GM18502 (cell line): ENCODE results near the gene C3orf49.
A peak's percentile ranks its signal among the peaks of the same experiment; 100 is the strongest.

Experiments used
- ATAC-seq: cut with Tn5 transposase; IDR thresholded peaks from one replicate; pipeline ENCODE4 v1.9.1; 2021; ENCODE audit warnings: mild to moderate bottlenecking; ENCODE audit not compliant: unreplicated experiment, poor library complexity

The C3orf49 gene

DNA sequence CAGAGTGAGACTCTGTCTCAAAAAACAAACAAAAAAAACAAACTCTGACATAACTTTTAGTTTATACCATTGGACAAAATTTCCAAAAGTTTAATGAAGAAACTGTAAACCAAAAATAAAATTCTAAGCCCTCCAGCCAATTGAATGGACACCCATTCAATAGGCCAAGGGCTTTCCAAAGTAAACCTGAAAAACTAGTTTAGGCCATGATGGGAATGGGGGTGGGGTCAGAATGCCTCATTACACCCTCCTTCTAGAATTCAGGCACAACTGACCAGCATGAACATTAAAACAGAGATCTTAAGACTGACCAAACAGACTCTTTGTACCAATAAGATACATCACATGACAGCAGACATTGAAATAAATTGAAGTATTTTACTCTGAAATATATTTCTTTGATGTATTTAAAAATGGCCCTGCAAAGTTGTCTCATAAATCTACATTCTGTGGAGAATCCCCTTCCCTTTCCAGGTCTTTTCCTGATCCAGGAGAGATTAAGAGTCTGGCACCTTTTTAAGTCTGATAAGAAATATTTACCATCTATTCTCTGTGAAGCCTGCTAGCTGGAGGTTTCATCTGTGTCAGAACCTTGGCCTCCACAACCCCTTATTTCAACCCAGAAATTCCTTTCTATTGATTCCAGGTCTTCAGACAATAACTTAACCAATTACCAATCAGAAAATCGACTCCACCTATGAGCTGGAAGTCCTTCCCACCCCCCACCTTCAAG lies 28.8 kb downstream of the C3orf49 start:
- ATAC-seq: no peak

DNA sequence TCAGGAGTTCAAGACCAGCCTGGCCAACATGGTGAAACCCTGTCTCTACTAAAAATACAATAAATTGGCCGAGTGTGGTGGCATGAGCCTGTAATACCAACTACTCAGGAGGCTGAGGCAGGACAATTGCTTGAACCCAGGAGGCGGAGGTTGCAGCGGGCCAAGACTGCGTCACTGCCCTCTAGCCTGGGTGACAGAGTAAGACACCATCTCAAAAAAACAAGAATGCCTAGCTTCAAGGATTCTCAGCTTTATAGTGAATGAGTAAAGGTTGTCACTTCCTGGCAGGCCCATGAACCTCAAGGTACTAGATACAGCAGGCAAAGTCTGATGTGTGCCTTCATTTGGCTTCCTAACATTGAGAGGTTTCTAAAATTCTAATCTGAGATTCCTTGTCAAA lies 30.1 kb downstream of the C3orf49 start:
- no peak for ATAC-seq

DNA sequence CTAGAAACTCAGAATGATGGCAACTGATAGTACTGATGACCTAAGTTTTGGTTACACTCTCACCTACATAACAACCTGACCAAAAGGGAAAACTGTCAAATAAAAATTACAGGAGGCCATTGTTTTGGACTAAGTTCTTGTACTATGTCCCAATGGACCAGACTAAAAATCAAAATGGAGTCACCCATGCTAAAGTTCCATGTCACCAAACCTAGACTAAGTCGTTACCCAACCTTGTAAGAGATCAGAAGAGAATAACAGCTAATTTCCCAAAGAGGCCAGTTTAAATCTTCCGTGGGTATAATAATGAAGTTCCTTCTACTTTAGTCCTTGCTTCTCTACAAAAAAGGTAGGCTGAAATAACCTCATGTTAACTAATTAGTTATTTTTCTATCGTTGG lies 32.2 kb downstream of the C3orf49 start:
- ATAC-seq: no peak

DNA sequence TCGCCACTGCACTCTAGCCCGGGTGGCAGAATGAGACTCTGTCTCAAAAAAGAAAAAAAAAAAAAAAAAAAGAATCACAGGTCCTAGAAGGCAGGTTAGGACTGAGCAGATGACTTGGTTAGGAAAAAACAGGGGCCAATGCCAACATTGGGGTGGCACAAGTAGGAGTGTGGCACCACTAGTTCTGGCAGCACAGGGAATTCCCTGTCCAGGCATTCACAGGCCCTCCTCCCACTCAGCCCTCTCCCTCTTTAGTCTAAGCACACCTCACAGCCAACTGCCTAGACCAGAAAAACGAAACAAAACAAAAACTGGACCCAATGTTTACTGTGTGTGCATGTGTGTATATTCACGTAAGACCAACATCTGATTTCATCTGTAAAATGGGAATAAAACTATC lies 34.0 kb downstream of the C3orf49 start:
- no peak for ATAC-seq

DNA sequence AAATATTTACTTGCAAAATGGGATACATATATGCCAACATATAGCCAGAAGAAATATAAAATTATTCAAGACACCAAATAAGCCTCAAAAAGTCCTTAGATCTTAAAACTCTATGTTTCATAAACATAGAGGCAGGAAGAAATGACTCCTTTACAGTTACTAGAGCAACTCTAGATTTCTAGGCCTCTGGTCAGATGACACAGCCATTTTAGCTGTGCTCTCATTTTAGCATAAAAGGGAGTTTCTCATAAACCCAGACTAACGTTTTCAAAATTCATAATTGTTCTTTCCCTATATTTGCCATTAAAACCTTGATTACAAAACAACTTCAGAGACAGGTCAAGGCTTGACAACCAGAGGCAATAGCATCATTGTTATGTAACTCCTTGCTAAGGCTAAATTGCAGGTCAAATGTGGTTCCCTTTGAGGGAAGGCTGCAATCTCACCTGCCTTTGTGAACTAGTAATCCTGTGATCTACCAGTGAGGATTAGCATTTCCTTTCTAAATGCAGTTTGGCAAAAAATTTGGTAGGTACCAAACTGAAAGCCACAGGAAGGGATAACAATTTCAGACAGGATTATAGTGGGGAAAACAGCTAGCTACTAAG lies 36.3 kb downstream of the C3orf49 start:
- ATAC-seq: no peak

DNA sequence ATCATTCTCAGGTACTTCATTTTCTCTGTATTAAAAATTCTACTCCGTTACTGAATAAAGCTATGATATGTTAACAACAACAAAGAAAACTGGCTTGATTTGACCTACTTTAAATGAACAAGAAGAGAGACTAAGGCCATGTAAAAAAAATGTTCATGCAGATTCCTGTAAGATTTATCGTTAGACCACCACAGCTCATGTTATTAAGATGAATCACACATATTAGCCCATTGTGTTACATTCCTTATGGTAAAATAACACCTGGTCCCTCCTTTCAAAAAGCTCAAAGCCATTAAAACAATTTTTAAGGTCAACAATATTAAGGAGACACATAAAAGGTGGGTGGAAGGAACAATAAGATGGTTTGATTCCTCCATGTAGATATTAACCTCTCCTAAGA lies 38.2 kb downstream of the C3orf49 start:
- no peak for ATAC-seq

DNA sequence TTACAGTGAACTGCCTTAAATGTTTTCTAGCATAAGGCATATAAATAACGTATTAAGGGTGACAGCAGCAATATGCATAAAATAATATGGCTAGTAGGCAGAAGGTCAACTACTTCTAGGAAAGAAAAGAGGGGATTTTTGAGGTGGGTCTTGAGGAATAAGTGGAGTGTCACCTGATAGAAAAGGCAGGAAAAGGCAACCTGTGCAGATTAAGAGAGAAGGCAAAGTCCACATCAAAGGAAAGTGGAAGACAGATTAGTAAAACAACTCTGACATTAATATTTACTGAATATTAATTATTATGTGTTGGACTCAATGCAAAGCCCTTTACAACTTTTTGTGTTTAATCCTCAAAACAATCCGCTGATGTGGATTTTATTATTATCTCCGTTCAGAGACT lies 41.7 kb downstream of the C3orf49 start:
- no peak for ATAC-seq

DNA sequence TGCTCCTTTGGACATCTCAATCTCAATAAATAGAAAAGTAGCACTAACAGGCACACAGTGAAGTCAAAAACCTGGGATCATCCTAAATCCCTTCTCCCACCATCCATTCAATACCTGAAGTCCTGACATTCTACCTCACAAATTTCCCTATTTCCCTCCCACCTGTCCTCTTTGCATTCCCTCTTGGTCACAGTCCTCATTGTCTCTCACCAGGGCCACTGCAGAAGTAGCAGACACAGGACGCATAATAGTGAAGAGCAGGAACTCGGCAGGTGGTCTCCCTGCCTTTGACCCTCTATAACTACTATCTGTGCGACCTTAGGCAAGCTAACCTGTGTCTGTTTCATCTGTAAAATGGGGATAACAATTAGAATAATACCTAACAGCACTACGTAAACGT lies 42.2 kb downstream of the C3orf49 start:
- ATAC-seq: no peak

DNA sequence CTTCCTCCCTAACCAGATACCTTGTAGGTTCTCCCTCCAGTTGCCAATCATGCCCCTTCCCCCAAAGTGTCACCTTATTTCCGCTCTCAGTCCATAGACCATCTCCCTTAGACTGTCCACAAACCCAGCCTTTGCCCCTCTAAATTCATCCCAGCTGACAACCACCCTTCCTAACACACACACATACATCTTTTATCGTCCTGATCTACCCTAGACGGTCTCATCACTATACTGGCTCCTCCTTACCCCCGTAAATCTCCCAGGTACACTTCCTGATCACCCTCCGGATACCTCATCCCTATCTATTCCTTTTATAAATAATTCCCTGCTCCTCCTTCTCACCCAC lies 43.7 kb downstream of the C3orf49 start:
- ATAC-seq: peak; percentile 10

DNA sequence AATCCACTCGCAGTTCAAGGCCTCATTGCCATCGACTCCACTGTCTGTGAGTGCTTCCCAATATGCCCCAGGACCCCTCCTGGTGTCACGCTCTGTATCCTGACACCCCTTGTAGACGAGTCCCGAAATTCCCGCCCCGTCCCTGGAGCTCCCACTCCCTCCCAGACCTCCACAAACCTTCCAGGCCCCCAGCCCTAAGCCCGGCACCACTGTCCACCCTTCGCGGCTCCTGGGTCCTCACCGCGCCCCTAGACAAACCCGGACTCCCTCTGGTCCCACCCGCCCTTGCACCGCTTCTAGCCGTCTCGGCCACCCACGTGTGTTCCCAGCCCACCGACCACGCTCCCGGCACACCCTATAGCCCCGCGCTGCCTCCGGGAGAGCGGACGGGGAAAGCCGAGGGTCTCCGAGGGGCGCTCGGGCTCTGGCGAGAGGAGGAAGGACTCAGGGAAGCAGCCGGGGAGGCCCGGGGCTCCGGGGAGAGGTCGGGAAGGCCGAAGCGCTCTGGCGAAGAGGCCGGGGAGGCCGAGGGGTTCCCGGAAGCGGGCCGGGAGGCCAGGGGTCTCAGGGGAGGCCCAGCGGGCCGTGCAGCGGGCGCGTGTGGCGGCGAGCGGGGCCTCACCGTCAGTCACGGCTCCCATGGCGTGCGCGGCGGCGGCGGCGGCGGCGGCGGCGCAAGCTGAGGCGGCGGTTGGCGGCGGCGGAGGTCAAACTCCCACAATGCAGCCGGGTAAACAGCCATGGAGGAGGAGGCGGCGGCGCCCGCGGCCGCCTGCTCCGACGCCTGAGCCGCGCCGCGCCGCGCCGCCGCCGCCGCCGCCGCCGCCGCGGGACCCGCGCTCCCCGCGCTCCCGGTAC lies 44.3 kb downstream of the C3orf49 start, which contains the start of the genes ATXN7 and THOC7:
TSS of gene ATXN7 (plus strand) at position 718 of the 858 bp plus-strand sequence. CDS start 48,732 bp downstream, outside the sequence.
TSS of gene THOC7 (minus strand) at position 656 of the 858 bp plus-strand sequence. CDS start at position 641, 15 bp downstream.
- ATAC-seq: peak; percentile 73

DNA sequence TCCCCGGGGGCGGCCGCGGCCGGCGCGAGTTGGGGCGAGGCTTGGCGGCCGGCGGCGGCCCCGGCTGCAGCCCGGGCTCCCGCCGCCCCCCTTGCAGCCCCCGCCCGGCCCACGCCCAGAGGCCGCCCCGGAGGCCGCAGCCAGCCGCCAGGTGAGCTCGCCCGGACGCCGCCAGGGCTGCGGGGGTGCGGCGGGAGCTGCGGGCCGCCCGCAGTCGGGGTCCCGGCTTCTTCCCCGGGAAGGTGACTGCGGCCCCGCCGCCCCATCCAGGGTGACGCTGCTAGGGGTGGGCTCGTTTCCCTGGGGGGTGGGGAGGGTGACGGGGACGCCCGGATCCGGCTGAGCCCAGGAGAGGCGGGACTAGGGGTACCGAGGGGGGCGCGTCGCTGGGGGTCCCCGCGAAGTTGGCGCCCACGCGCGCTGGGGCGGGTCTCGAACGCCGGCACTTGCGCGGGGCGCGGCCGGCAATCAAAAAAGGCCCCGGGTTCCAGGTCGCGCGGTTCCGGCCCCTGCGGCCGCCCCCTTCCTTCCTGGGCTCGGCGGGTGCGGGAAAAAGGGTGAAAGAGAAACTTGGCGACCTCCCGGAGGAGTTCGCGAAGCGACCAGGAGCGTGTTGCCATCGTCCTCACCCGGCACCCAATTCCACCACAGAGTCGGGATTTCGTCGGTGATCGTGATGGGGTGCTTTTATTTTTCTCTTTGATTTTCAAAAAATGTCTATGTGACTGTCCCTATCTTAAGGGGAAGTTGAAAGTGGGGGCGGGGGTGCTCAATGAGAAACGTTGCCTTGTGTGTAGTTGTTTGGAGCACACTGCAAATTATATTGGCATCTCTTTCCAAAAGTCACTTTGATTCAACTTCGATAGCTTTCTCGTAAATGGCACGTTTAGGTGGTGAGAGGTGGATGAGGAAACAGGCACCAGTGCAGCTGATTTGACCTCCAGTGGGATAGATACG lies 45.2 kb downstream of the C3orf49 start:
- ATAC-seq: peak; percentile 53

DNA sequence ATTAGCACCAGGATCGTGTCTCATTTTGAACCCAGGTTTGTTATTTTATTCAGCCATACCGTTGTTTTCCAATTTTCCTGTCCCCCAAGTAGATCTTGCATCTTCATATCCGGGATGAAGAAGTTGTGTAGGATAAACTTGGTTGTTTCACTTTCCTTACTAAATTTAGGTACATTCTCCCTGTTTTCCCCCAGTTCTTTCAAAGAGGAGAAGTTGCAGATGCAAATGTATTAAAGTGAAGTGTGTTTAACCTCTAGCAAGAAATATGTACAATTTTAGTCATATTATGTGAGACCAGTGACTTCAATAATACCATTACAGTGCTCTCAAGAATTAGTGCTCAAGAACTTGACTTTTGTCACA lies 45.8 kb downstream of the C3orf49 start:
- ATAC-seq: no peak

DNA sequence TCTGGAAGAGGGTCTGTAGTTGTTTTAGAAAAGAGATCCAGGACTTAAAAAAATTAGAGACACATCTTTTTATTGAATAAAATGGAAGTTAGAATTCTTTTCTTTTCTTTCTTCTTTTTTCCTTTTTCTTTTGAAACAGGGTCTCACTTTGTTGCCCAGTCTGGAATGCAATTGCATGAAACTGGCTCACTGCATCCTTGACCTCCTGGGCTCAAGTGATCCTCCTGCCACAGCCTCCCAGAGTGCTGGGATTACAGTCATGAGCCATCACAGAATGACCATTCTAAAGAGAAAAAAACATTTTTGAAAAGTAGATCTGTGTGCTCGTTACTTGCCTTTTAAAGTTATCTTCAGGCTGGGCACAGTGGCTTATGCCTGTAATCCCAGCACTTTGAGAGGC lies 48.1 kb downstream of the C3orf49 start:
- ATAC-seq: no peak

DNA sequence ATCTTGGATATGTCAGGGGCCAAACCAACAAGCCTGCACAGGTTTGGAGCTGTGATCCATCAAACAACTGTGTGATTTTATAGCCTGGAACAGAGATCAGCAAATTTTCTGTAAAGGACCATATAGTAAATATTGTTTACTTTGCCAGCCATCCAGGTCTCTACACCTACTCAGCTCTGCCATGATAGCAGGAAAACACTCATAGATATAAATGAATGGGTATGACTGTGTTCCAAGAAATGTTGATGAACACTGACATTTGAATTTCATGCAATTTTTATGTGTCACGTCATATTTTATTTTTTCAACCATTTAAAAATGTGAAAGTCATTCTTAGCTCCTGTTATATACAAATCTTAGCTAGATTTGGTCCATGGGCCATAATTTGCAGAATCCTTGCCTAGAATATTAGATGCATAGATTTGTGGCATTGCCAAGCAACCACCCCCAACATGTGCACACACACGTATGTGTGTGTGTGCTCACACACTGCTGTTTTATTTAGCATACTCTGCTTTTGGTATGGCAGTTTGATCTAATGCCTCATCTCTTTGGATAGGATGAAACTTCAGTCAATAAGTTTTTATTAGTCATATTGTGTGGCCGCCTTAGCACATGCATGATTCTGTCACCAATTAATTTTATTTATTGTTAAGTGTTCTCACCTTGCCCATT lies 51.0 kb downstream of the C3orf49 start:
- ATAC-seq: no peak

DNA sequence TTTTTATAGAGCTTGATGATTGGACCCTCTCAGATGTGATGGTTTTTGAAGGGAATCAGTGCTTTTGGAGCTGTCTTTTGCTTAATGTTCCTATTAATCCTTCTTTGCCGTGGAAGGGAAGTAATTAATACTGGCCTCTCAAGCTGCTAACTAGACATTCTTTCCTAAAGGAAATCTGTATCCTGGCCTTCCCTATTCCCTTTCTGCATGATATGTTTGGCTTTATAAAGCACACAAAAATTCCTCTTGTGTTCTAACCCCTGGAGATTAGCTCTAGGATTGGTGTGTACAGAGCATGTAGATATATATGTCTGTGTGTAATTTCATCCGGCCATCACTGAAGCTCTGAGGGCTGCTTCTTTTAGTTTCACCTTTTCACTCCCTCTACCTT lies 51.5 kb downstream of the C3orf49 start:
- ATAC-seq: no peak

DNA sequence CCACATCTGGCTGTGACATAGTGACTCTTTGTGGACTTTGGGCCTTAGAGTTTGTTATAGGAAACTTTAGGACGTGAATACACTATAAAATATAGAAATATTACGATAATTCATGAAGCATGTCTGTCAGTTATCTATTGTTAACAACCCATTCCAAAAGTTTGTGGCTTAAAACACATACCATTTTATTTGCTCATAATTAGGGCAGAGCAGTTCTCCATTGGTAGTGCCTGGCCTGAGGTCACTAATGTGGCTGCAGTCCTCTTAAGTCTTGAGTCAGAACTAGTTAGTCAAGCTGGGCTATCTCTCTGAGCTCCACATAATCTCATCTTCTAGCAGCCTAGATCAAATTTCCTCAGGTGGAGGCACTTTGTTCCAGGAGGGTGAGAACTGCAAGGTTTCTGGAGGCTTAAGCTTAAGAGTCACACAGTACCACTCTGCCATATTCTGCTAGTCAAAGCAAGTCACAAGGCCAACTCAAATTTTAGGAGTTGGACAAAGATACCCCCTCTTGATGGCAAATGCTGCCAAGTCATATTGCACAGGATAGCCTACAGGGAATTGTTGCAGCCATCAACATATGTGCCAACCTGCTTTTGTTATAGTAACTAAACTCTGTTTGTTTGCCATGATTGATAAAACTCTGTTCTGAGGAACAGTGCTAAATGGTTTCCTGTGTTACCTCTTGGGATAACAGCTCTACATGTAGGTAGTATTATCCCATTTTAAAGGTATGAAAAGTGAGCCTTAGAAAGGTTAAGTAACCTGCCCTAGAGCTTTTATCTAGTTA lies 53.2 kb downstream of the C3orf49 start:
- no peak for ATAC-seq

DNA sequence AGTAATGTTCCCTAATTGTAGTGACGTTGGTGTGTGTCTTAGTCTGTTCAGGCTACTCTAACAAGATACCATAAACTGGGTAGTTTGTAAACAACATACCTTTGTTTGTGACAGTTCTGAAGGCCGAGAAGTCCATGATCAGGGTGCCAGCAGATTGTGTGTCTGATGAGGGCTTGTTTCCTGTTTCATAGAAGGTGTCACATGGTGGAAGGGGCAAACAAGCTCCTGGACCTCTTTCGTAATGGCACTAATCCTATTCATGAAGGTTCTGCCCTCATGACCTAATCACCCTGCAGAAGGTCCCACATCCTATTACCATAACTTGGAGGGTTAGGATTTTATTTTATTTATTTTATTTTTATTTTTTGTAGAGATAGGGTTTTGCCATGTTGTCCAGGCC lies 55.7 kb downstream of the C3orf49 start:
- ATAC-seq: no peak

DNA sequence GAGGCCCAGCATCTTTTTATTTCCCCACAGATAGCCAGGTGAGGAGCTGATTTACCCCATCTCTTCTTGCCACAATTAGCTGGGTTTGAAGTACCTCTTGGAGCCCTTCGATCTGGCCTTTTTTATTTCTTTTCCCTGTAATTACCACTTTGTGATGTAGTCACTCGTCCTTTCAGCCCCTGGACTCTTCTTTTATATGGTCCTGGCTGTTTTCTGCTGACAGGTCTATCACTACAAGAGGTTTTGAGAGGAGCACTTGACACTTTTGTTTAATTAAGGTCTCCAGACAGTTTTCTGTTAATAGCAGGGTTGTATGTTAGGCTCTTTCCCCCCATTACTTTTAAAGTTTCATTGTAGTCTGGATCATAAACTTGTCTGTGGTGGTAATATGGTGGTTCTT lies 56.4 kb downstream of the C3orf49 start:
- no peak for ATAC-seq

DNA sequence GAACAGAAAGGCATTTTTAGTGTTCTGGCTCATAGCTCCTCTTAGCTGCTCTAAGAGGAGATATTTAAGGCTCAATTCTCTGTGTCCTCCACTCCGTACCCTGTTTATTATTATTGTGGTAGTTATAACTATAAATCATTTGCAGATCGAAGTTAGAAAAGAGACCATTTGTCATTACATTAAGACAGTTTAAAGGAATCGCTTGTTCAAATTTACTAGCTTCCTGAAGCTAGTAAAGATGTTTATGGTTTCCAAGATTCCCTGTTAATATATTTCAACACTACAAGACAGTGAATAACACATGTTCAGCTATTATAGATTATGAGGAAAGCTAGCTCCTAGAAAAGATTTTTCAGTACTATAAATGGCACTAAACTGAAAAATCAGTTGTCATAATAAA lies 57.2 kb downstream of the C3orf49 start:
- no peak for ATAC-seq
